Measurements from ENCODE around the gene ADAMTS1.

The ADAMTS1 gene

GRCh38 chr21:26844258-26845065, 747 bp downstream of the ADAMTS1 start:
- no peak for DNase-seq

- no peak for DNase-seq
Observed at GRCh38 chr21:26843933-26844257, 1.3 kb downstream of the ADAMTS1 start.

GRCh38 chr21:26842974-26843932, 2.0 kb downstream of the ADAMTS1 start:
- no peak for DNase-seq

GRCh38 chr21:26842300-26842699, 2.9 kb downstream of the ADAMTS1 start:
- DNase-seq = no peak

- DNase-seq = no peak
Observed at GRCh38 chr21:26840912-26841311, 4.3 kb downstream of the ADAMTS1 start.

- DNase-seq = no peak
Observed at GRCh38 chr21:26840201-26840600, 5.0 kb downstream of the ADAMTS1 start.

GRCh38 chr21:26837539-26837938, 7.7 kb downstream of the ADAMTS1 start:
- DNase-seq = no peak

- DNase-seq = no peak
Observed at GRCh38 chr21:26836528-26836927, 8.7 kb downstream of the ADAMTS1 start.

GRCh38 chr21:26835714-26836265, 9.4 kb downstream of the ADAMTS1 start:
- no peak for DNase-seq

- DNase-seq = no peak
Observed at GRCh38 chr21:26835027-26835713, 10.0 kb downstream of the ADAMTS1 start.

- DNase-seq = no peak
Observed at GRCh38 chr21:26834181-26834905, 10.9 kb downstream of the ADAMTS1 start.

- DNase-seq = no peak
Observed at GRCh38 chr21:26833460-26833939, 11.7 kb downstream of the ADAMTS1 start.

GRCh38 chr21:26833011-26833410, 12.2 kb downstream of the ADAMTS1 start:
- DNase-seq = no peak

GRCh38 chr21:26832546-26832945, 12.7 kb downstream of the ADAMTS1 start:
- DNase-seq = no peak

GRCh38 chr21:26826801-26827200, 18.4 kb downstream of the ADAMTS1 start:
- no peak for DNase-seq

- DNase-seq = no peak
Observed at GRCh38 chr21:26820509-26820908, 24.7 kb downstream of the ADAMTS1 start.

- no peak for DNase-seq
Observed at GRCh38 chr21:26819740-26820324, 25.4 kb downstream of the ADAMTS1 start.

GRCh38 chr21:26818906-26819305, 26.3 kb downstream of the ADAMTS1 start:
- no peak for DNase-seq

- no peak for DNase-seq
Observed at GRCh38 chr21:26815197-26815596, 30.0 kb downstream of the ADAMTS1 start.

GRCh38 chr21:26814386-26814785, 30.8 kb downstream of the ADAMTS1 start:
- no peak for DNase-seq

GRCh38 chr21:26813426-26813998, 31.7 kb downstream of the ADAMTS1 start:
- DNase-seq = no peak
